Mucosa of descending colon (tissue), 3 donors: Measurements from ENCODE around the gene HMGN4. TPM values are rescaled to one million over a fixed set of nuclear protein-coding genes. Genes with fewer than 3 reads are reported as not detected.
A peak's percentile ranks its signal among the peaks of the same experiment; 100 is the strongest.

ENCODE experiments used
- ATAC-seq: fragments of 200-7000 bp; cut with Tn5 transposase; one replicate; pipeline ENCODE4 v1.9.1; 2020; ENCODE audit warnings: mild to moderate bottlenecking, moderate library complexity
- DNase-seq, 3 donors: peaks; one replicate each; pipeline ENCODE4 v3.0.0-alpha.2; 2020
- H3K36me3 ChIP-seq: fragments of 200-600 bp; one replicate; pipeline ENCODE4 v1.8.0; 2021; ENCODE audit warnings: low read depth, mild to moderate bottlenecking
- H3K4me1 ChIP-seq: fragments of 200-600 bp; one replicate; pipeline ENCODE4 v1.8.0; 2021; ENCODE audit warnings: low read depth, mild to moderate bottlenecking
- H3K4me3 ChIP-seq: fragments of 200-600 bp; one replicate; pipeline ENCODE4 v1.8.0; 2021; ENCODE audit warnings: mild to moderate bottlenecking
- H3K9me3 ChIP-seq: fragments of 200-600 bp; one replicate; pipeline ENCODE4 v1.8.0; 2021; ENCODE audit warnings: mild to moderate bottlenecking
- intact Hi-C, 2 donors: fragments of 100-400 bp; cut with DNase I in 1 of 2; cut with micrococcal nuclease in 1 of 2; formaldehyde crosslinking; loops; one replicate each; pipeline versions ENCODE4 v1.11.0 to v1.11.1; 2022; cut with DNase I, micrococcal nuclease
- total RNA-seq, 3 donors: library from RNA; stranded (reverse); fragmentation: NEBNext Ultra II Directional in 2 of 3; extraction: Animal tissue kit (Norgen Biotek cat#: 25700) in 2 of 3; gene quantifications; one replicate each; pipeline versions ENCODE4 v1.2.1 to v1.2.4, GENCODE V29; 2021 to 2023
- TF ChIP-seq, protein P1 (sequence below): fragments of 200-600 bp; IDR thresholded peaks from one replicate; pipeline ENCODE4 v1.8.0; 2022; ENCODE audit warnings: antibody characterized with exemption, mild to moderate bottlenecking
- donor health status: DM: no; HTN: no; CAD: no; lungs with moderate emphysema.
- donor health status: DM: no; HTN: no; CAD: no.
- donor health status: DM: no; HTN: yes; CAD: no.

Gene HMGN4
- total RNA-seq, 3 donors from 2014 or later: 58.6 to 76.0 (median 68.2) TPM

DNA sequence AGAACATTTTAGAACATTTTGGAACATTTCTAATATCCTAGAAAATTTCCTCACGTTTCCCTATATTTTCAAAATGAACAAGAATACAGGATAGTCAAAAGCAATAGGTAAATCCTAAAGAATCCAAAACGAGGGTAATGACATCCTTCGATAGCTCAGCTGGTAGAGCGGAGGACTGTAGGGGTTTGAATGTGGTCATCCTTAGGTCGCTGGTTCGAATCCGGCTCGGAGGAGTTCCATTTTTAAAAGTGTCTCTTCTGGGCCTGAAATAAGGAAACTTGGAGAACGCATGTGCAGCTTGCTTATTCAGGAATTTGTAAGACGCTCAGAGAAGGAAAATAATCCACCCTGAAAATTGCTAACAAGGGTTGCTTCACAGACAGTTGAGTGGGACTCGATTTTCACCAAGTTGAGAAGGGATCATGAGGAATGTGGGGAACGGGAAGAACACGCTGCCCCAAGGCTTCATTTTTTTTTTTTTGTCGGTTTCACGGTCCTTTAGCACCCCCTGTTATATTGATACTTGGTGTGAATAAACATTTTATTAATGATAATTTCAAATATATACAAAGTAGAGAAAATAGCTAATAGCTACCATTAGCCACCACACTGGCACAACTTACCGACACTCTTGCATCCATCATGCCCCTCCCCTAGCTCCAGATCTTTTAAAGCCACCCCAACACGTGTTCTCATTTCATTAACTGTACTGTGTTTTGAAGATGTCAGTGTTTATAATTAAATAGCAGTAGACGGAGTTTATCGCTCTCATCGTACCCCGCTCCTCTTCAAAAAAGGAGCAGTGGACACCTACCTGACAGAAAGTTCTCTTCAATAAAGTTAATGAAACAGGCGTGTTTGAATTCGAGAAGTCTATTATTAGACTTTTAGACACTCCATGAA is 56.8 kb downstream of the HMGN4 start:
- Histone ChIP-seq H3K4me1 (peaks cover 5% of the 10 kb centered on the region), H3K9me3 (no peaks in the 10 kb centered on the region), H3K36me3 (no peaks in the 10 kb centered on the region), H3K4me3 (no peak overlapping the region)
- intact Hi-C loops: loop anchor here in 1 of 2 donors (10.0 kb wide), 1 partner anchor 250 kb away; no protein-coding TSS in a partner anchor
- TF ChIP-seq, protein P1, sequence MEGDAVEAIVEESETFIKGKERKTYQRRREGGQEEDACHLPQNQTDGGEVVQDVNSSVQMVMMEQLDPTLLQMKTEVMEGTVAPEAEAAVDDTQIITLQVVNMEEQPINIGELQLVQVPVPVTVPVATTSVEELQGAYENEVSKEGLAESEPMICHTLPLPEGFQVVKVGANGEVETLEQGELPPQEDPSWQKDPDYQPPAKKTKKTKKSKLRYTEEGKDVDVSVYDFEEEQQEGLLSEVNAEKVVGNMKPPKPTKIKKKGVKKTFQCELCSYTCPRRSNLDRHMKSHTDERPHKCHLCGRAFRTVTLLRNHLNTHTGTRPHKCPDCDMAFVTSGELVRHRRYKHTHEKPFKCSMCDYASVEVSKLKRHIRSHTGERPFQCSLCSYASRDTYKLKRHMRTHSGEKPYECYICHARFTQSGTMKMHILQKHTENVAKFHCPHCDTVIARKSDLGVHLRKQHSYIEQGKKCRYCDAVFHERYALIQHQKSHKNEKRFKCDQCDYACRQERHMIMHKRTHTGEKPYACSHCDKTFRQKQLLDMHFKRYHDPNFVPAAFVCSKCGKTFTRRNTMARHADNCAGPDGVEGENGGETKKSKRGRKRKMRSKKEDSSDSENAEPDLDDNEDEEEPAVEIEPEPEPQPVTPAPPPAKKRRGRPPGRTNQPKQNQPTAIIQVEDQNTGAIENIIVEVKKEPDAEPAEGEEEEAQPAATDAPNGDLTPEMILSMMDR: no peak
- no peak for ATAC-seq
- DNase-seq: no peak

DNA sequence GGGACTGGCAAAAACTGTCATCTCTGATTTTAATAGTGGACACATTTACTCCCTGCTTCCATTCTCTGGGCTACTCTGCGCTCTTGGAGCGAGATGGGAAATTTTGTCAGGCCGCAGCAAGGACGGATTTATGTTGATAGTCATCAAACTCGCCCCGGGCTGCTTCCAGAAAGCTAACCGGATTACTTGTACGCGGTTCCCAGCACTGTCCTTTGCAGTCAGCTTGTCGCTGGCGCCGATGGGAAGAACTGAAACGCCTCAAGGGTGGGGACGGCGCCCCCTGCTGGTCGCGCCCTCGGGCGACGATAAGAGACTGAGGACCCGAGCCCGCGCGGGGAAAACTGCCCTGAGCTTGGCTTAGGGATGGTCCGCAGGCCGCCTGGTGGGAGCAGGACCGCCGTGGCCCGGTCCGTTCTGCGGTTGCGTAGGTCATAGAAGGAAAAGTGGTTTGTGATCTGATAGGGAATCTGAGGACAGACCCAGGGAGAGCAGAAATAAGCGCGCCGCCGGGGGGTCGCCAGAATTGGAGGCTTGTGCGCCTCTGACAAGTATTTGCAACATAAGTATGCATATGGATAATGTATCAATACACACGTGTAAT is 57.6 kb downstream of the HMGN4 start:
- DNase-seq (peak; percentile 93 to 99 (median 93)), ATAC-seq (peak; percentile 85)
- intact Hi-C loops: loop anchor here in 1 of 2 donors (10.0 kb wide), 1 partner anchor 251 kb away; no protein-coding TSS in a partner anchor
- TF ChIP-seq, protein P1: peak; percentile 92
- Histone ChIP-seq H3K9me3 (no peaks in the 10 kb centered on the region), H3K4me3 (no peak overlapping the region), H3K36me3 (no peaks in the 10 kb centered on the region), H3K4me1 (peaks cover 5% of the 10 kb centered on the region)

Other genes starting within 250 kb of the HMGN4 start
- 10 to 100 TPM; 48.0 to 55.1 (median 48.7) TPM for gene BTN3A2, start 173.2 kb upstream of the HMGN4 start, total RNA-seq
- 10 to 100 TPM in 1 of 3 donors, 1 to 10 TPM in 2; 7.0 to 12.6 (median 9.2) TPM for gene BTN2A2, start 155.3 kb upstream of the HMGN4 start, total RNA-seq
- gene BTN3A1, start 136.1 kb upstream of the HMGN4 start, total RNA-seq: 10 to 100 TPM; 25.5 to 45.8 (median 34.4) TPM
- gene BTN3A3, start 97.9 kb upstream of the HMGN4 start, total RNA-seq: 10 to 100 TPM; 19.9 to 27.5 (median 26.9) TPM
- gene BTN2A1, start 80.4 kb upstream of the HMGN4 start, total RNA-seq: 10 to 100 TPM; 26.1 to 37.7 (median 29.1) TPM
- gene BTN1A1, start 38.1 kb upstream of the HMGN4 start, total RNA-seq: not detected
- gene ABT1, start 58.6 kb downstream of the HMGN4 start, total RNA-seq: 10 to 100 TPM; 13.1 to 17.3 (median 13.6) TPM
- 10 to 100 TPM; 17.1 to 33.7 (median 19.0) TPM for gene ZNF322, start 121.4 kb downstream of the HMGN4 start, total RNA-seq